Keratinocyte (primary cell): ENCODE results near the gene PUM1. TPM values are rescaled to one million over a fixed set of nuclear protein-coding genes. Genes with fewer than 3 reads are reported as not detected.
A peak's percentile ranks its signal among the peaks of the same experiment; 100 is the strongest.

ENCODE experiments used
- DNase-seq: peaks from one replicate; pipeline ENCODE4 v3.0.0-alpha.2; 2011; ENCODE audit warnings: low read depth, missing footprints, low spot score
- FAIRE-seq: peaks from 2 replicates; lab custom pipeline; 2011; peaks lifted over from hg19 to GRCh38; lab: Jason Lieb, UNC
- H2AFZ ChIP-seq: 2 replicates; pipeline ENCODE4 v1.6.0; 2012; ENCODE audit warnings: low read length, control low read depth, inconsistent platforms; ENCODE audit not compliant: control insufficient read depth
- H3K27ac ChIP-seq: 2 replicates; pipeline ENCODE4 v1.5.1; 2011; ENCODE audit warnings: low read length; ENCODE audit not compliant: control insufficient read depth, insufficient read depth
- H3K27me3 ChIP-seq: 3 replicates; pipeline ENCODE4 v1.6.0; 2011; ENCODE audit warnings: low read length; ENCODE audit not compliant: control insufficient read depth, insufficient read depth; ENCODE audit errors: extremely low read depth
- H3K36me3 ChIP-seq, 2 experiments: 2 replicates in 1 of 2; 3 replicates in 1 of 2; pipeline ENCODE4 v1.5.1; 2011; ENCODE audit warnings: low read length in 2 of 2, mild to moderate bottlenecking in 1 of 2; ENCODE audit not compliant: control insufficient read depth in 2 of 2, insufficient read depth in 2 of 2; ENCODE audit errors: extremely low read depth in 1 of 2
- H3K4me1 ChIP-seq: 3 replicates; pipeline ENCODE4 v1.5.1; 2011; ENCODE audit warnings: low read length; ENCODE audit not compliant: control insufficient read depth, insufficient read depth; ENCODE audit errors: extremely low read depth
- H3K4me2 ChIP-seq: 3 replicates; pipeline ENCODE4 v1.6.0; 2011; ENCODE audit warnings: low read depth, low read length; ENCODE audit not compliant: control insufficient read depth, insufficient read depth; ENCODE audit errors: extremely low read depth
- H3K4me3 ChIP-seq, 3 experiments: fragments of 200-600 bp in 1 of 3; sonication (generic) in 1 of 3; 2 replicates in 2 of 3; 3 replicates in 1 of 3; pipeline ENCODE4 v1.5.1; 2011 to 2016; ENCODE audit warnings: low read length in 3 of 3, mild to moderate bottlenecking in 3 of 3, control low read depth in 2 of 3, inconsistent platforms in 1 of 3, low read depth in 1 of 3, mixed read lengths in 1 of 3, mixed run types in 1 of 3, moderate library complexity in 1 of 3; ENCODE audit not compliant: control insufficient read depth in 2 of 3, insufficient read depth in 2 of 3; ENCODE audit errors: extremely low read depth in 1 of 3
- H3K79me2 ChIP-seq: 2 replicates; pipeline ENCODE4 v1.6.0; 2012; ENCODE audit warnings: low read length; ENCODE audit not compliant: control insufficient read depth, insufficient read depth
- H3K9ac ChIP-seq: 3 replicates; pipeline ENCODE4 v1.6.0; 2011; ENCODE audit warnings: low read length; ENCODE audit not compliant: control insufficient read depth, insufficient read depth; ENCODE audit errors: extremely low read depth
- H3K9me1 ChIP-seq: 3 replicates; pipeline ENCODE4 v1.6.0; 2011; ENCODE audit warnings: low read length; ENCODE audit not compliant: control insufficient read depth, insufficient read depth; ENCODE audit errors: extremely low read depth
- H3K9me3 ChIP-seq: 2 replicates; pipeline ENCODE4 v1.5.1; 2012; ENCODE audit warnings: low read depth, low read length; ENCODE audit not compliant: control insufficient read depth
- H4K20me1 ChIP-seq: 3 replicates; pipeline ENCODE4 v1.6.0; 2011; ENCODE audit warnings: low read length; ENCODE audit not compliant: control insufficient read depth, insufficient read depth; ENCODE audit errors: extremely low read depth
- CTCF ChIP-seq, 3 experiments: IDR thresholded peaks in 1 of 3; conservative IDR thresholded peaks in 1 of 3; optimal IDR thresholded peaks in 1 of 3; 2 replicates in 2 of 3; 3 replicates in 1 of 3; pipeline versions ENCODE3 to v1.5.1; 2011; ENCODE audit warnings: low read length in 3 of 3, mild to moderate bottlenecking in 3 of 3, moderate library complexity in 2 of 3, control low read depth in 1 of 3, inconsistent platforms in 1 of 3; ENCODE audit not compliant: insufficient read depth in 2 of 3; ENCODE audit errors: extremely low read depth in 1 of 3
- EZH2 ChIP-seq: IDR thresholded peaks from one replicate; pipeline ENCODE4 v1.6.1; 2012; ENCODE audit warnings: inconsistent platforms, mild to moderate bottlenecking, low read length, moderate library complexity
- dilution Hi-C: fragments of 300-500 bp; cut with MboI; formaldehyde crosslinking; loops from one replicate; pipeline ENCODE4 v1.7.0; 2020; ENCODE audit warnings: low sequenced_read_pairs; ENCODE audit not compliant: extremely low pct_ligation_motif_present
- polyA plus RNA-seq, 5 experiments: library from polyadenylated mRNA; depleted of rRNA in 3 of 5; stranded (reverse) in 3 of 5; stranded (forward) in 1 of 5; unstranded in 1 of 5; fragments of >200 nt; gene quantifications; 1 replicate in 1 of 5; 2 replicates in 3 of 5; 3 replicates in 1 of 5; pipeline versions ENCODE4 v1.2.1 to v1.2.3, GENCODE V29; 2011 to 2012; ENCODE audit warnings: missing spikeins in 2 of 5, low read depth in 1 of 5, low replicate concordance in 1 of 5

Gene PUM1
- polyA plus RNA-seq, 1 donor (not counting 4 experiments of a cell fraction or from before 2014, with no cell fraction given) = 68.6 TPM

- dilution Hi-C loops = no loop called here
- Histone ChIP-seq H3K9ac (no peak overlapping the region), H3K36me3 (peaks cover 0 to 23% of the 10 kb centered on the region in 2 experiments), H3K4me1 (peaks cover 38% of the 10 kb centered on the region), H3K9me1 (peaks cover 10% of the 10 kb centered on the region), H3K27me3 (no peaks in the 10 kb centered on the region), H3K27ac (peak overlapping the region; percentile 12), H3K4me3 (no peak overlapping the region), H3K79me2 (peaks cover 98% of the 10 kb centered on the region), H3K4me2 (no peak overlapping the region), H2AFZ (no peak overlapping the region), H3K9me3 (no peaks in the 10 kb centered on the region), H4K20me1 (peaks cover 47% of the 10 kb centered on the region)
- FAIRE-seq (no peak), DNase-seq (no peak)
- TF ChIP-seq CTCF (optimal IDR thresholded peaks at IDR 0.05 in 1 of 3, IDR thresholded peaks at IDR 0.05 in 1 of 3, conservative IDR thresholded peaks at IDR 0.05 in 1 of 3; ENCODE audit: extremely low read depth in 1 of 3, insufficient read depth in 2 of 3, low read length in 3 of 3) (no peak), EZH2 (no peak)
Measured at GRCh38 chr1:31038360-31038759, 27.2 kb downstream of the PUM1 start.

GRCh38 chr1:31036749-31037500 lies 28.6 kb downstream of the PUM1 start:
- no peak overlapping the region for H2AFZ ChIP-seq
- no peaks in the 10 kb centered on the region for H3K9me3 ChIP-seq
- peaks cover 1 to 16% of the 10 kb centered on the region in 2 experiments for H3K36me3 ChIP-seq
- TF ChIP-seq EZH2 = no peak
- no peak for TF ChIP-seq CTCF (optimal IDR thresholded peaks at IDR 0.05 in 1 of 3, IDR thresholded peaks at IDR 0.05 in 1 of 3, conservative IDR thresholded peaks at IDR 0.05 in 1 of 3; ENCODE audit: extremely low read depth in 1 of 3, insufficient read depth in 2 of 3, low read length in 3 of 3)
- H3K4me2 ChIP-seq = no peak overlapping the region
- DNase-seq (no peak), FAIRE-seq (no peak)
- H3K9ac ChIP-seq = no peak overlapping the region
- no peaks in the 10 kb centered on the region for H3K27me3 ChIP-seq
- dilution Hi-C loops = no loop called here
- peaks cover 10% of the 10 kb centered on the region for H3K9me1 ChIP-seq
- H3K4me1 ChIP-seq = peaks cover 38% of the 10 kb centered on the region
- H4K20me1 ChIP-seq = peaks cover 40% of the 10 kb centered on the region
- H3K4me3 ChIP-seq = no peak overlapping the region
- peaks cover 99% of the 10 kb centered on the region for H3K79me2 ChIP-seq
- peak overlapping the region; percentile 34 for H3K27ac ChIP-seq
